Measurements from ENCODE around the gene ADCY3. TPM values are rescaled to one million over a fixed set of nuclear protein-coding genes. Genes with fewer than 3 reads are reported as not detected.

The ADCY3 gene
- total RNA-seq, 1 experiment from 2014 or later, result 71.1 TPM

- TF ChIP-seq CTCF (IDR thresholded peaks at IDR 0.05 in 2 of 3, conservative IDR thresholded peaks at IDR 0.05 in 1 of 3; ENCODE audit: borderline replicate concordance in 1 of 3, insufficient read depth in 1 of 3, low read depth in 2 of 3, low read length in 2 of 3) (no peak), SP1 (IDR thresholded peaks at IDR 0.05; ENCODE audit: low read depth) (no peak)
These were observed 5.8 kb upstream of the ADCY3 start (continued) for GRCh38 chr2:24925815-24926214.

GRCh38 chr2:24924732-24925131 lies 4.7 kb upstream of the ADCY3 start:
- H3K9me3 ChIP-seq (ENCODE audit: control insufficient read depth in 1 of 2, insufficient read depth in 1 of 2, low read depth in 1 of 2, low read length in 2 of 2), result no peaks in the 10 kb centered on the region
- RAD21 ChIA-PET (ENCODE audit: low non-redundant PET in 1 of 2, low total read pairs in 2 of 2, uncharacterized antibody in 2 of 2, unreplicated experiment in 2 of 2), result no interaction called here
- no peaks in the 10 kb centered on the region for H3K79me2 ChIP-seq (ENCODE audit: insufficient read depth, low read length)
- H3K4me2 ChIP-seq (ENCODE audit: low read length), result no peak overlapping the region
- H3K27me3 ChIP-seq (ENCODE audit: insufficient read depth, low read length), result no peaks in the 10 kb centered on the region
- intact Hi-C loops (cut with micrococcal nuclease), result no loop called here
- no peak overlapping the region for H2AFZ ChIP-seq (ENCODE audit: low read depth, low read length, poor library complexity, severe bottlenecking)
- no peaks in the 10 kb centered on the region for H4K20me1 ChIP-seq (ENCODE audit: insufficient read depth)
- no peak for ATAC-seq
- no peak overlapping the region for H3K27ac ChIP-seq (ENCODE audit: low read depth, low read length)
- CTCF ChIA-PET, result no interaction called here
- H3K4me1 ChIP-seq (ENCODE audit: control insufficient read depth in 1 of 2, insufficient read depth in 2 of 2, low read length in 2 of 2), result peaks cover 2 to 10% of the 10 kb centered on the region in 2 experiments; a peak in 3 of 4 replicates
- POLR2A ChIA-PET, result no interaction called here
- no peak for DNase-seq (ENCODE audit: low read depth, low spot score)
- TF ChIP-seq MAX (IDR thresholded peaks at IDR 0.05) (no peak), CBX3 (IDR thresholded peaks at IDR 0.05; ENCODE audit: low read depth) (no peak), SIN3A (IDR thresholded peaks at IDR 0.05; ENCODE audit: low read depth) (no peak), ZFX (IDR thresholded peaks at IDR 0.05) (no peak), REST (IDR thresholded peaks at IDR 0.05; ENCODE audit: low read depth) (no peak), EZH2 (IDR thresholded peaks at IDR 0.05) (no peak), FOSL1 (IDR thresholded peaks at IDR 0.05; ENCODE audit: low read depth) (no peak), ZNF274 (IDR thresholded peaks at IDR 0.05; ENCODE audit: low read depth, low read length) (no peak), POLR2AphosphoS5 (IDR thresholded peaks at IDR 0.05; ENCODE audit: low read depth, low read length) (no peak), SP1 (IDR thresholded peaks at IDR 0.05; ENCODE audit: low read depth) (no peak), TCF7L2 (IDR thresholded peaks at IDR 0.05; ENCODE audit: borderline replicate concordance, extremely low read depth, insufficient read depth, insufficient read length) (no peak)
- H3K9ac ChIP-seq (ENCODE audit: low read length), result no peak overlapping the region
- H3K36me3 ChIP-seq (ENCODE audit: control insufficient read depth in 1 of 2, insufficient read depth in 2 of 2, low read length in 2 of 2), result no peaks in the 10 kb centered on the region
- BruUV-seq (replicated peaks), result no TSS peak
- no peak overlapping the region for H3K4me3 ChIP-seq (replicated peaks in 1 of 2; ENCODE audit: low read depth in 1 of 2, low read length in 2 of 2)
- no peaks in the 10 kb centered on the region for H3K9me2 ChIP-seq (ENCODE audit: insufficient read depth)

Measured in HCT116 (cell line).